GM12891 (cell line): ENCODE measurements around the gene PRR15L.

Experiments
- POLR2A ChIP-seq: IDR thresholded peaks from 2 replicates; pipeline ENCODE4 v1.6.1; 2011; ENCODE audit warnings: low read depth, low read length, control low read depth
- POLR2AphosphoS5 ChIP-seq: IDR thresholded peaks from 2 replicates; pipeline ENCODE4 v1.6.1; 2011; ENCODE audit warnings: low read depth, low read length, control low read depth
- POU2F2 ChIP-seq: IDR thresholded peaks from 2 replicates; pipeline ENCODE4 v1.6.1; 2011; ENCODE audit warnings: low read depth, mild to moderate bottlenecking, control low read depth, low read length, moderate library complexity
- SPI1 ChIP-seq: IDR thresholded peaks from 2 replicates; pipeline ENCODE4 v1.6.1; 2011; ENCODE audit warnings: low read depth, low read length, control low read depth

DNA sequence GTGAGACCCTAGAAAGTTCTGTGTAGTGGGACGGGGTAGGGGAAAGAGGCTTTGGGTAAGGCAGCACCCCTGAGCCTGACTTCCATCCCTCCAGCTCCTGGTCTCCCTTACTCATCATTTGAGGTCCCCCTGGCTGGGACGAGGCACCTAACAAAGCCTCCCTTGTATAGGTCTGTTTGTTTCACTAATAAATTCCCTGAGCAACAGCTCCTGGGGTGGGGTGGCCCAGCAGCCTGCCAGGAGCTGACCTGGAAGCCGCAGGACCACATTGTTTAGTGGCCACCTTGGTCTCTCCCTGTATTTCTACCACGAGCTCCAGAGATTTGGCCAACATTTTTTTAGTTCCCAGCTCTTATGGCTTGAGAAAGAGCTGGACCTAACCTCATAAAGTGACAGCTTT lies 7.2 kb downstream of the PRR15L start:
- TF ChIP-seq POLR2AphosphoS5 (no peak), POLR2A (no peak), POU2F2 (no peak), SPI1 (no peak)
